ENCODE results near the gene TIMP2. TPM values are rescaled to one million over a fixed set of nuclear protein-coding genes. Genes with fewer than 3 reads are reported as not detected.

Gene TIMP2
- total RNA-seq, 1 experiment from 2014 or later, result 64.8 TPM

DNA sequence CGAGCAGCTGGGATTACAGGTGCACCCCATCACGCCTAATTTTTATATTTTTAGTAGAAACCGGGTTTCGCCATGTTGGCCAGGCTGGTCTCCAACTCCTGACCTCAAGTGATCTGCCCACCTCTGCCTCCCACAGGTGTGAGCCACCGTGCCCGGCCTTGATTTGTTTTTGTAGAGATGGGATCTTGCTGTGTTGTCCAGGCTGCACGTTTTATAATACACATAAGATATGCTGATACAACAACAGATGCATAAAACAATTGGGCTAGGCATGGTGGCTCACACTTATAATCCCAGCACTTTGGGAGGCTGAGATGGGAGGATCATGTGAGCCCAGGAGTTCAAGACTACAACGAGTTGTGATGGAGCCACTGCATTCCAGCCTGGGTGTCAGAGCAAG, 90.6 kb downstream of the TIMP2 start:
- H2AFZ ChIP-seq (ENCODE audit: low read depth, low read length, poor library complexity, severe bottlenecking), result no peak overlapping the region
- H3K9ac ChIP-seq (ENCODE audit: low read length), result no peak overlapping the region
- no peak overlapping the region for H3K27ac ChIP-seq (ENCODE audit: low read depth, low read length)
- no peaks in the 10 kb centered on the region for H3K9me3 ChIP-seq (ENCODE audit: control insufficient read depth in 1 of 2, insufficient read depth in 1 of 2, low read depth in 1 of 2, low read length in 2 of 2)
- H3K4me3 ChIP-seq (replicated peaks in 1 of 2; ENCODE audit: low read depth in 1 of 2, low read length in 2 of 2), result no peak overlapping the region
- H3K36me3 ChIP-seq (ENCODE audit: control insufficient read depth in 1 of 2, insufficient read depth in 2 of 2, low read length in 2 of 2), result peaks cover 63 to 87% of the 10 kb centered on the region in 2 experiments; a peak in 3 of 4 replicates
- intact Hi-C loops (cut with micrococcal nuclease), result no loop called here
- ATAC-seq, result no peak
- H4K20me1 ChIP-seq (ENCODE audit: insufficient read depth), result peaks cover 3% of the 10 kb centered on the region; the same call in 1 of the 2 replicates
- ChIA-PET POLR2A (no interaction called here), RAD21 (ENCODE audit: low non-redundant PET in 1 of 2, low total read pairs in 2 of 2, uncharacterized antibody in 2 of 2, unreplicated experiment in 2 of 2) (no interaction called here), CTCF (no interaction called here)
- peaks cover 9 to 12% of the 10 kb centered on the region in 2 experiments; a peak in 3 of 4 replicates for H3K4me1 ChIP-seq (ENCODE audit: control insufficient read depth in 1 of 2, insufficient read depth in 2 of 2, low read length in 2 of 2)
- TF ChIP-seq EGR1 (IDR thresholded peaks at IDR 0.05; ENCODE audit: low read depth) (no peak), ZFX (IDR thresholded peaks at IDR 0.05) (no peak), POLR2AphosphoS5 (IDR thresholded peaks at IDR 0.05; ENCODE audit: low read depth, low read length) (no peak), SIN3A (IDR thresholded peaks at IDR 0.05; ENCODE audit: low read depth) (no peak), EZH2phosphoT487 (IDR thresholded peaks at IDR 0.05; ENCODE audit: borderline replicate concordance) (no peak), SP1 (IDR thresholded peaks at IDR 0.05; ENCODE audit: low read depth) (no peak), ATF3 (IDR thresholded peaks at IDR 0.05) (no peak), CEBPB (IDR thresholded peaks at IDR 0.05; ENCODE audit: low read depth) (no peak), JUND (IDR thresholded peaks at IDR 0.05) (no peak), FOSL1 (IDR thresholded peaks at IDR 0.05; ENCODE audit: low read depth) (no peak), EZH2 (IDR thresholded peaks at IDR 0.05) (no peak), MAX (IDR thresholded peaks at IDR 0.05) (no peak)
- TF ChIP-seq, protein P1, sequence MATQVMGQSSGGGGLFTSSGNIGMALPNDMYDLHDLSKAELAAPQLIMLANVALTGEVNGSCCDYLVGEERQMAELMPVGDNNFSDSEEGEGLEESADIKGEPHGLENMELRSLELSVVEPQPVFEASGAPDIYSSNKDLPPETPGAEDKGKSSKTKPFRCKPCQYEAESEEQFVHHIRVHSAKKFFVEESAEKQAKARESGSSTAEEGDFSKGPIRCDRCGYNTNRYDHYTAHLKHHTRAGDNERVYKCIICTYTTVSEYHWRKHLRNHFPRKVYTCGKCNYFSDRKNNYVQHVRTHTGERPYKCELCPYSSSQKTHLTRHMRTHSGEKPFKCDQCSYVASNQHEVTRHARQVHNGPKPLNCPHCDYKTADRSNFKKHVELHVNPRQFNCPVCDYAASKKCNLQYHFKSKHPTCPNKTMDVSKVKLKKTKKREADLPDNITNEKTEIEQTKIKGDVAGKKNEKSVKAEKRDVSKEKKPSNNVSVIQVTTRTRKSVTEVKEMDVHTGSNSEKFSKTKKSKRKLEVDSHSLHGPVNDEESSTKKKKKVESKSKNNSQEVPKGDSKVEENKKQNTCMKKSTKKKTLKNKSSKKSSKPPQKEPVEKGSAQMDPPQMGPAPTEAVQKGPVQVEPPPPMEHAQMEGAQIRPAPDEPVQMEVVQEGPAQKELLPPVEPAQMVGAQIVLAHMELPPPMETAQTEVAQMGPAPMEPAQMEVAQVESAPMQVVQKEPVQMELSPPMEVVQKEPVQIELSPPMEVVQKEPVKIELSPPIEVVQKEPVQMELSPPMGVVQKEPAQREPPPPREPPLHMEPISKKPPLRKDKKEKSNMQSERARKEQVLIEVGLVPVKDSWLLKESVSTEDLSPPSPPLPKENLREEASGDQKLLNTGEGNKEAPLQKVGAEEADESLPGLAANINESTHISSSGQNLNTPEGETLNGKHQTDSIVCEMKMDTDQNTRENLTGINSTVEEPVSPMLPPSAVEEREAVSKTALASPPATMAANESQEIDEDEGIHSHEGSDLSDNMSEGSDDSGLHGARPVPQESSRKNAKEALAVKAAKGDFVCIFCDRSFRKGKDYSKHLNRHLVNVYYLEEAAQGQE (IDR thresholded peaks at IDR 0.05; ENCODE audit: low read depth), result no peak
- TF ChIP-seq, protein P2, sequence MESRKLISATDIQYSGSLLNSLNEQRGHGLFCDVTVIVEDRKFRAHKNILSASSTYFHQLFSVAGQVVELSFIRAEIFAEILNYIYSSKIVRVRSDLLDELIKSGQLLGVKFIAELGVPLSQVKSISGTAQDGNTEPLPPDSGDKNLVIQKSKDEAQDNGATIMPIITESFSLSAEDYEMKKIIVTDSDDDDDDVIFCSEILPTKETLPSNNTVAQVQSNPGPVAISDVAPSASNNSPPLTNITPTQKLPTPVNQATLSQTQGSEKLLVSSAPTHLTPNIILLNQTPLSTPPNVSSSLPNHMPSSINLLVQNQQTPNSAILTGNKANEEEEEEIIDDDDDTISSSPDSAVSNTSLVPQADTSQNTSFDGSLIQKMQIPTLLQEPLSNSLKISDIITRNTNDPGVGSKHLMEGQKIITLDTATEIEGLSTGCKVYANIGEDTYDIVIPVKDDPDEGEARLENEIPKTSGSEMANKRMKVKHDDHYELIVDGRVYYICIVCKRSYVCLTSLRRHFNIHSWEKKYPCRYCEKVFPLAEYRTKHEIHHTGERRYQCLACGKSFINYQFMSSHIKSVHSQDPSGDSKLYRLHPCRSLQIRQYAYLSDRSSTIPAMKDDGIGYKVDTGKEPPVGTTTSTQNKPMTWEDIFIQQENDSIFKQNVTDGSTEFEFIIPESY (IDR thresholded peaks at IDR 0.05; ENCODE audit: extremely low read depth, insufficient replicate concordance, low read length), result no peak
- TF ChIP-seq, protein P3, sequence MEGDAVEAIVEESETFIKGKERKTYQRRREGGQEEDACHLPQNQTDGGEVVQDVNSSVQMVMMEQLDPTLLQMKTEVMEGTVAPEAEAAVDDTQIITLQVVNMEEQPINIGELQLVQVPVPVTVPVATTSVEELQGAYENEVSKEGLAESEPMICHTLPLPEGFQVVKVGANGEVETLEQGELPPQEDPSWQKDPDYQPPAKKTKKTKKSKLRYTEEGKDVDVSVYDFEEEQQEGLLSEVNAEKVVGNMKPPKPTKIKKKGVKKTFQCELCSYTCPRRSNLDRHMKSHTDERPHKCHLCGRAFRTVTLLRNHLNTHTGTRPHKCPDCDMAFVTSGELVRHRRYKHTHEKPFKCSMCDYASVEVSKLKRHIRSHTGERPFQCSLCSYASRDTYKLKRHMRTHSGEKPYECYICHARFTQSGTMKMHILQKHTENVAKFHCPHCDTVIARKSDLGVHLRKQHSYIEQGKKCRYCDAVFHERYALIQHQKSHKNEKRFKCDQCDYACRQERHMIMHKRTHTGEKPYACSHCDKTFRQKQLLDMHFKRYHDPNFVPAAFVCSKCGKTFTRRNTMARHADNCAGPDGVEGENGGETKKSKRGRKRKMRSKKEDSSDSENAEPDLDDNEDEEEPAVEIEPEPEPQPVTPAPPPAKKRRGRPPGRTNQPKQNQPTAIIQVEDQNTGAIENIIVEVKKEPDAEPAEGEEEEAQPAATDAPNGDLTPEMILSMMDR (IDR thresholded peaks at IDR 0.05 in 2 of 3, conservative IDR thresholded peaks at IDR 0.05 in 1 of 3; ENCODE audit: borderline replicate concordance in 1 of 3, insufficient read depth in 1 of 3, low read depth in 2 of 3, low read length in 2 of 3), result no peak
- H3K9me2 ChIP-seq (ENCODE audit: insufficient read depth), result no peaks in the 10 kb centered on the region
- peaks cover 99% of the 10 kb centered on the region for H3K79me2 ChIP-seq (ENCODE audit: insufficient read depth, low read length)
- H3K27me3 ChIP-seq (ENCODE audit: insufficient read depth, low read length), result no peaks in the 10 kb centered on the region
- BruUV-seq (replicated peaks), result no TSS peak
- no peak overlapping the region for H3K4me2 ChIP-seq (ENCODE audit: low read length)
- no peak for DNase-seq (ENCODE audit: low read depth, low spot score)

All from HCT116 (cell line).